ENCODE measurements around the gene RNU6-1.
A peak's percentile ranks its signal among the peaks of the same experiment; 100 is the strongest.

RNU6-1 gene

DNA sequence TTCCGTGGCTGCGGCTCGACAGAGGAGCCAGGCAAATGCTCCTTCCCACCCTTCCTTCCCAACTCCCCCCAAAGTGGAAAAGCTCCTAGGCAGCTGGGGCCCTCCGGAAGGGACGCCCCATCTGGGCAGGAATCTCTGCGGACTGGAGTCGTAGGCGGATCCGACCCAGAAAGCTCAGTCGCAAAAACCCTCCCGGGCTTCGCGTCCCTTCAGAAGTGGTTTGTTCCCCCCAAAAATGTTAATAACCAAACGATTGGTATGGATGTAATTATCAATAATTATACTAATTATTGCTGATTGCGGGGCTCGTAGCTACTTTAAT, 3.8 kb downstream of the RNU6-1 start:
- no peak for DNase-seq (ENCODE audit: extremely low read depth, insufficient read length)
- TF ChIP-seq, protein P1, sequence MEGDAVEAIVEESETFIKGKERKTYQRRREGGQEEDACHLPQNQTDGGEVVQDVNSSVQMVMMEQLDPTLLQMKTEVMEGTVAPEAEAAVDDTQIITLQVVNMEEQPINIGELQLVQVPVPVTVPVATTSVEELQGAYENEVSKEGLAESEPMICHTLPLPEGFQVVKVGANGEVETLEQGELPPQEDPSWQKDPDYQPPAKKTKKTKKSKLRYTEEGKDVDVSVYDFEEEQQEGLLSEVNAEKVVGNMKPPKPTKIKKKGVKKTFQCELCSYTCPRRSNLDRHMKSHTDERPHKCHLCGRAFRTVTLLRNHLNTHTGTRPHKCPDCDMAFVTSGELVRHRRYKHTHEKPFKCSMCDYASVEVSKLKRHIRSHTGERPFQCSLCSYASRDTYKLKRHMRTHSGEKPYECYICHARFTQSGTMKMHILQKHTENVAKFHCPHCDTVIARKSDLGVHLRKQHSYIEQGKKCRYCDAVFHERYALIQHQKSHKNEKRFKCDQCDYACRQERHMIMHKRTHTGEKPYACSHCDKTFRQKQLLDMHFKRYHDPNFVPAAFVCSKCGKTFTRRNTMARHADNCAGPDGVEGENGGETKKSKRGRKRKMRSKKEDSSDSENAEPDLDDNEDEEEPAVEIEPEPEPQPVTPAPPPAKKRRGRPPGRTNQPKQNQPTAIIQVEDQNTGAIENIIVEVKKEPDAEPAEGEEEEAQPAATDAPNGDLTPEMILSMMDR (IDR thresholded peaks at IDR 0.05; ENCODE audit: insufficient read depth, low read length, poor library complexity, severe bottlenecking) = no peak
- Histone ChIP-seq H3K4me3 (replicated peaks; ENCODE audit: low read depth, low read length) (peak overlapping the region; percentile 42), H3K36me3 (ENCODE audit: control insufficient read depth, insufficient read depth, low read length) (no peaks in the 10 kb centered on the region), H3K27me3 (replicated peaks; ENCODE audit: control insufficient read depth, insufficient read depth, low read length) (peaks cover 6% of the 10 kb centered on the region)

DNA sequence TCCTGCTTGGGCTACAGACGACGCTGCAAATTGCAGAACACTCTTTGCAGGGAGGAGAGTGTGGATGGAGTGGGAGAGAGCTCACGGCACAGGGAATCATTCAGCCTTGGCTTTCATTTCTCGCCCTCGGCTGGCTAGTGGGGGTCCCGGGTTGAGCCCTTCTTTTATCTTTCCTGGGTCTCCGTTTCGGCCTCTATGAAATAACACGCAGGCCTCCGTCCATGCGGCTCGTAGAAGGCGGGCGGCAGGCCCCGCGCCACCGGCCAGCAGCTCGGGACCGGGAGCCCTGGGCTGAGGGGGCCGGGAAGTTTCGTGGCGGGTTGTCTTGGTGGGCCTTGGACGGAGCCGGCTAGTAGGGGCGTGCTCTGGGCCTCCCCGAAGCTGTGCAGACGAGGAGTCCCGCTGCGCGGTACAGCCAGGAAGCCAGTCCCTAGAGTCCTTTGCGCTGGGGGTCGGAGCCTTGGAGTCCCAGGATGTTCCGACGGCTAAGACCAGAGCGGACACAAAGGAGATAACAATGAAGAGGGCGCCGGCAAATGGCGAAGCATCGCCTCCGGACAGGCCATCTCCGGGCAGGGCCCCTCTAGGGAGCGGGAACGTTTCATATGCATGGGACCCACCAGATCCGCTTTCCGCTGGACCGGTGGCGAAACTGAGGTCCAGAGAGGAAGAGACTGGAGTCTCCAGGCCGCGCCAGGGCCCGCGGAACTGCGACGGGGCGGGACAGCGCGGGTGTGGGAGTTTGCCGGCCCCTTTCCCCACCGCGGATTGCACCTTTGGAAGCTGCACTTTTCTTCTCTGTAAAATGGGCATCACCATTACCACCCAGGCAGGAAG, 4.3 kb downstream of the RNU6-1 start:
- Histone ChIP-seq H3K27me3 (replicated peaks; ENCODE audit: control insufficient read depth, insufficient read depth, low read length) (peaks cover 6% of the 10 kb centered on the region), H3K36me3 (ENCODE audit: control insufficient read depth, insufficient read depth, low read length) (no peaks in the 10 kb centered on the region), H3K4me3 (replicated peaks; ENCODE audit: low read depth, low read length) (peak overlapping the region; percentile 47)
- TF ChIP-seq, protein P1 (IDR thresholded peaks at IDR 0.05; ENCODE audit: insufficient read depth, low read length, poor library complexity, severe bottlenecking) = no peak
- DNase-seq (ENCODE audit: extremely low read depth, insufficient read length) = no peak

DNA sequence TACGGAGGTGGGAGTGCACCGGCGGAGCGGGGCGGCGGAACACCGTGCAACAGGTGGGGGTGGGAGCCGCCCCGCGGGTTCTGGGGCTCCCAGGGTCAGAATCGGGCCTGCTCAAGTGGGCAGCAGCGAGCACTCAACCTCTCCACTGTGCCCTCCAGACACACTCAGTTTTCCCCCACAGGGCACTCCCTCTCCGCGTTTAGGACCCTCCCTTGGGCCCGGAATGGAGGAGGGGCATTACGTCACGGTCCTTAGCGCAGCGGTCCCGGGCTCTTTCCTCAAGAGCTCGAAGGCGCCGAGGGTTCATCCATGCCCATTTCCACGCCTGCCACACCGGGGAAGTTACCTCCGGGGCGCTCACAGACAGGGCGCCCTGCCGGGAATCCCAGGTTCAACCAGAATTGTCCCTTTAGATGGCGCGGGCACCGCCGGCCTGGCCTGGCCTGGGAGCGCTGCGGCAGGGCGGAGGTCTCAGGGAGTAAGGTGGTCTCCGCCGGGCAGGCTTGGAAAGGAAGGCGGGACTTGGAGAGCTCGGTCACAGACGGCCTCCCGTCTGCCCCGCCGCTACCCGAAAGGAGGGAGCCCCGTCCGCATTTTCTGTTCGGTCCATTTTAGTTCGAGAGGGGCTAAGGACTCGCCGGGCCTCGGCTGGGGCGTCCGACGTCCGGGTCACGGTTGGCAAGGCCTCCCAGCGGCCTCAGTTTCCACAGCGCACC, 5.1 kb downstream of the RNU6-1 start:
- no peak for DNase-seq (ENCODE audit: extremely low read depth, insufficient read length)

DNA sequence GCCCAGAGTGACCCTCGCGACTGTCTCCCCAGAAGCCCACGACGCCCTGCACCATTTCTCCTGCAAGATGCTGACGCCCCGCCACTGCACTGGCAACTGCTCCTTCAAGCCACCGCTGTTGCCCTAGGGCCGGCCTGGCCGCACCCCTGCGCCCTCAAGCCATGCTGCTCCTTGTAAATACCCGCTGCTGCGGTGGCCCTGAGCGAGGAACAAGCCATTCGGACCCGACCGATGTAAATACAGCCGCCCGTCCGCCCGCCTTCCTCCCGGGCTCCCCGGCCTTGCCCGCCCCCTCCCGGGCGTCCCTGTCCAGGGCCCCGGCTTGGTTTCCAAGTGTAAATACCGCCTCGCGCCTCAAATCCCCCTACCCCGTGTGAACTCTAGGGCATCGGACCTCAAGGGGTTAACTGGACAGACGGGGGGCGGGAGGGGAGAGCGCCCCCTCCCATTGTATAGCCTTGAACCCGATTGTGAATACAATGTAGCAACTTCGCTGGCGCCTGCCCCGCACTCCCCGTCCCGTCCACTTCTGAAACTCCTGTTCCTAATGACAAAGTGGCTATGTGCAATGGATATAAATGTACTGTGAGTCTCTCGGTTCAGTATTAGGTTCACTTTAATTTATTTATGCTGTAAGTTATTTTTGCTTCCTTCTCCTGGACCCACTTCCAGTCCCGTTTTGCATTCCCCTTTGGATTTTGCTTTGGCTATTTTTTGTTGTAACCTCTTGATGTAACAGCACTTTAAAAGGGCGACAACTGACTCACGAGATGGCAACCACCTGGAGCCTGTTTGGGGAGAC, 5.9 kb downstream of the RNU6-1 start:
- H3K27me3 ChIP-seq (replicated peaks; ENCODE audit: control insufficient read depth, insufficient read depth, low read length) = peaks cover 6% of the 10 kb centered on the region
- H3K4me3 ChIP-seq (replicated peaks; ENCODE audit: low read depth, low read length) = peak overlapping the region; percentile 47
- DNase-seq (ENCODE audit: extremely low read depth, insufficient read length) = peak; percentile 67
- TF ChIP-seq, protein P1 (IDR thresholded peaks at IDR 0.05; ENCODE audit: insufficient read depth, low read length, poor library complexity, severe bottlenecking) = peak; percentile 74
- H3K36me3 ChIP-seq (ENCODE audit: control insufficient read depth, insufficient read depth, low read length) = no peaks in the 10 kb centered on the region

More for the DNA sequence above, 5.1 kb downstream of the RNU6-1 start:
- no peaks in the 10 kb centered on the region for H3K36me3 ChIP-seq (ENCODE audit: control insufficient read depth, insufficient read depth, low read length)
- TF ChIP-seq, protein P1 (IDR thresholded peaks at IDR 0.05; ENCODE audit: insufficient read depth, low read length, poor library complexity, severe bottlenecking) = no peak
- peak overlapping the region; percentile 47 for H3K4me3 ChIP-seq (replicated peaks; ENCODE audit: low read depth, low read length)
- peaks cover 6% of the 10 kb centered on the region for H3K27me3 ChIP-seq (replicated peaks; ENCODE audit: control insufficient read depth, insufficient read depth, low read length)

DNA sequence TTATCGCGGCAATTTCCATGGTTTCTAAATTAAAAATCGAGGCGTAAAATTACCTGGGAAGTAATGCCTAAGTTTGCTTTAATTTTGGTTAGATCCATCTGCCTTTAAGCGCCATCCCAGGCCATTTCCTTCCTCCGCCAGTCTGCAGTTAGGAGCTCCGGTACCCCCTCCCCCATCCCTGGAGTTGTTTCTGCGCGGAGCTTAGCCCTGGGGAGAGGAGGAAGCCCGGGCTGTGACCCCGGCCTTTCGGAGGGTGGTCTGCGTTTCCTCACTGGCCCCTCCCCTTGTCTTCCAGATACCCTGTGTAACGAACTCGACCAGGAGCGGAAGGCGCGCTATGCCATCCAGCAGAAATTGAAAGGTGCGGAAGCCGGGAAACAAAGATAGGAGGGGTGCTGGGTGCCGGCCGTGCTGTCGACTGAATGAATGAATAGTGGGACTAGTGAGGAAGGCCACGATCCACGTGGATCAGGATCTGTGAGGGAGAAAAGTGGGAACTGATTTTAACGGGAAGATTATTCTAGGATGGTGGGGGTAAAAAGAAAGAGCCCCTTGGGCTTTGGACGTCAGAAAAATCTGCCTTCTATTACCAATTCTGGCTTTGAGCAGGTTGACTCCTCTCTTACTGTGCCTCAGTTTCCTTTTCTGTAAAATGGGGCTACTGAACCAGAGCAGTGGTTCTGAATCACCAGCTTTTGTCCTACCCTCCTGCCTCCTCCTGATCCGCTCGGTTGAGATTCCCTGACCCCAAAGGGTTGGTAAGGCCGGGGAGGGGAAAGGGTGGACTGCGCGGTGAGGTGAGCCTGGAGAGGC, 6.7 kb downstream of the RNU6-1 start:
- Histone ChIP-seq H3K36me3 (ENCODE audit: control insufficient read depth, insufficient read depth, low read length) (no peaks in the 10 kb centered on the region), H3K4me3 (replicated peaks; ENCODE audit: low read depth, low read length) (no peak overlapping the region), H3K27me3 (replicated peaks; ENCODE audit: control insufficient read depth, insufficient read depth, low read length) (peaks cover 6% of the 10 kb centered on the region)
- no peak for DNase-seq (ENCODE audit: extremely low read depth, insufficient read length)
- TF ChIP-seq, protein P1 (IDR thresholded peaks at IDR 0.05; ENCODE audit: insufficient read depth, low read length, poor library complexity, severe bottlenecking) = no peak

All from GM06990 (cell line).